ENCODE measurements around the gene PTK7. TPM values are rescaled to one million over a fixed set of nuclear protein-coding genes. Genes with fewer than 3 reads are reported as not detected.

Gene PTK7
- total and polyA plus RNA-seq, 2 of the 8 experiments (the other 6 are each of a cell fraction or from before 2014, with no cell fraction given), result 110 to 138 TPM

DNA sequence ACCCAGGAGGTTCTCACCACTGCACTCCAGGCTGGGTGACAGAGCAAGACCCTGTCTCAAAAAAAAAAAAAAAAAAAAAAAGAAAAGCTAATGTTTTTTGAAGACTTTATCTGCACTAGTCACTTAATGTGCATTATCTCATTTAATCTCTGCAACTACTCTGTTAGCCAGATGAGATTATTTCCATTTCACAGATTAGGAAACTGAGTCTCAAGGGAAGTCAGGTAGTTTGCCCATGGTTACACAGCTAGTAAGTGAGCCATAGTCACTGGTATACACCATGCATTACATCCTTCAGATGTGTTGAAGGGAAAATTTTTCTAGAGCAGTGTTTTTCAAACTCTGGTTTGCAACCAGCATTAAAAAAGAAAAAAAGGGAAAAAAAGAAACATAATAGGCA, 87.8 kb downstream of the PTK7 start:
- H4K5ac ChIP-seq (ENCODE audit: insufficient read length, low read depth, low read length), result no peak overlapping the region
- TF ChIP-seq TBP (IDR thresholded peaks at IDR 0.05; ENCODE audit: low read depth, low read length) (no peak), CTBP2 (IDR thresholded peaks at IDR 0.05; ENCODE audit: borderline replicate concordance, insufficient read depth, insufficient read length, low read length) (no peak), POLR2A (IDR thresholded peaks at IDR 0.05; ENCODE audit: control extremely low read depth in 1 of 2, low read depth in 2 of 2, low read length in 2 of 2) (no peak), JUN (IDR thresholded peaks at IDR 0.05; ENCODE audit: low read depth, low read length) (no peak), PHF8 (conservative IDR thresholded peaks at IDR 0.05; ENCODE audit: low read depth, low read length) (no peak), CHD1 (IDR thresholded peaks at IDR 0.05; ENCODE audit: low read depth, low read length) (no peak), ZNF274 (IDR thresholded peaks at IDR 0.05; ENCODE audit: borderline replicate concordance, extremely low read depth, low read length) (no peak), BRCA1 (IDR thresholded peaks at IDR 0.05; ENCODE audit: low read depth, low read length) (no peak), BACH1 (IDR thresholded peaks at IDR 0.05; ENCODE audit: low read length) (no peak), NRF1 (IDR thresholded peaks at IDR 0.05; ENCODE audit: low read depth, low read length) (no peak), SRF (IDR thresholded peaks at IDR 0.05; ENCODE audit: low read depth, low read length) (no peak), ASH2L (IDR thresholded peaks at IDR 0.05; ENCODE audit: low read length) (no peak)
- TF ChIP-seq, protein P1, sequence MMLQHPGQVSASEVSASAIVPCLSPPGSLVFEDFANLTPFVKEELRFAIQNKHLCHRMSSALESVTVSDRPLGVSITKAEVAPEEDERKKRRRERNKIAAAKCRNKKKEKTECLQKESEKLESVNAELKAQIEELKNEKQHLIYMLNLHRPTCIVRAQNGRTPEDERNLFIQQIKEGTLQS (IDR thresholded peaks at IDR 0.05; ENCODE audit: insufficient read depth, low read depth, low read length), result no peak
- TF ChIP-seq, protein P2, sequence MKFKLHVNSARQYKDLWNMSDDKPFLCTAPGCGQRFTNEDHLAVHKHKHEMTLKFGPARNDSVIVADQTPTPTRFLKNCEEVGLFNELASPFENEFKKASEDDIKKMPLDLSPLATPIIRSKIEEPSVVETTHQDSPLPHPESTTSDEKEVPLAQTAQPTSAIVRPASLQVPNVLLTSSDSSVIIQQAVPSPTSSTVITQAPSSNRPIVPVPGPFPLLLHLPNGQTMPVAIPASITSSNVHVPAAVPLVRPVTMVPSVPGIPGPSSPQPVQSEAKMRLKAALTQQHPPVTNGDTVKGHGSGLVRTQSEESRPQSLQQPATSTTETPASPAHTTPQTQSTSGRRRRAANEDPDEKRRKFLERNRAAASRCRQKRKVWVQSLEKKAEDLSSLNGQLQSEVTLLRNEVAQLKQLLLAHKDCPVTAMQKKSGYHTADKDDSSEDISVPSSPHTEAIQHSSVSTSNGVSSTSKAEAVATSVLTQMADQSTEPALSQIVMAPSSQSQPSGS (IDR thresholded peaks at IDR 0.05; ENCODE audit: low read length), result no peak

More for the DNA sequence above, 87.8 kb downstream of the PTK7 start:
- FAIRE-seq (no peak), DNase-seq (ENCODE audit: low read depth in 1 of 2, low spot score in 2 of 2) (no peak)
- H3K9me3 ChIP-seq (ENCODE audit: insufficient read depth in 2 of 2, low read depth in 1 of 2, low read length in 1 of 2), result no peaks in the 10 kb centered on the region
- H3K4me1 ChIP-seq (replicated peaks in 1 of 4; ENCODE audit: control insufficient read depth in 3 of 4, insufficient read depth in 4 of 4, low read length in 3 of 4), result no peaks in the 10 kb centered on the region
- no peak overlapping the region for H3K23ac ChIP-seq (ENCODE audit: insufficient read length)
- H3K79me2 ChIP-seq (ENCODE audit: control insufficient read depth in 1 of 2, insufficient read depth in 2 of 2, low read length in 2 of 2), result no peaks in the 10 kb centered on the region
- H3K4me3 ChIP-seq (ENCODE audit: extremely low read depth in 1 of 4, insufficient read depth in 2 of 4, low read depth in 3 of 4, low read length in 4 of 4), result no peak overlapping the region
- ChIA-PET POLR2A (ENCODE audit: partially characterized antibody) (interaction anchor here (0.6 kb wide), 1 partner anchor 363 kb away, joined by 3 read pairs; no protein-coding TSS in a partner anchor), CTCF (ENCODE audit: partially characterized antibody) (interaction anchor here (0.6 to 2.3 kb wide), 3 partner anchors 18 to 239 kb away, joined by 3 to 6 read pairs (median 4); no protein-coding TSS in a partner anchor)
- no peak overlapping the region for H3K14ac ChIP-seq (ENCODE audit: insufficient read length)
- no peak overlapping the region for H2BK20ac ChIP-seq (ENCODE audit: low read length)
- no peaks in the 10 kb centered on the region for H3K23me2 ChIP-seq (ENCODE audit: low read depth, low read length)
- H3K4ac ChIP-seq (replicated peaks; ENCODE audit: insufficient read length, low read depth, low read length), result no peak overlapping the region
- no peaks in the 10 kb centered on the region for H3K27me3 ChIP-seq (replicated peaks in 1 of 4; ENCODE audit: control insufficient read depth in 3 of 4, extremely low read depth in 1 of 4, insufficient read depth in 3 of 4, low read length in 3 of 4)
- no peak overlapping the region for H2BK12ac ChIP-seq (ENCODE audit: low read depth, low read length)
- H2AFZ ChIP-seq (ENCODE audit: low read length), result no peak overlapping the region
- H3K79me1 ChIP-seq (ENCODE audit: low read depth, low read length), result no peaks in the 10 kb centered on the region
- peaks cover 0 to 11% (median 4%) of the 10 kb centered on the region in 4 experiments; a peak in 2 of 8 replicates for H3K36me3 ChIP-seq (ENCODE audit: control insufficient read depth in 2 of 4, insufficient read depth in 4 of 4, low read length in 3 of 4)
- H3K27ac ChIP-seq (ENCODE audit: low read depth, low read length), result no peak overlapping the region
- H3K56ac ChIP-seq (replicated peaks; ENCODE audit: insufficient read length, low read depth, low read length), result no peak overlapping the region
- no peak overlapping the region for H2BK5ac ChIP-seq (ENCODE audit: low read depth, low read length)
- no peak overlapping the region for H3K18ac ChIP-seq (ENCODE audit: extremely low read depth, low read length)
- H3K9ac ChIP-seq (replicated peaks in 1 of 4; ENCODE audit: extremely low read depth in 1 of 4, low read depth in 3 of 4, low read length in 3 of 4), result no peak overlapping the region
- H3K4me2 ChIP-seq (ENCODE audit: insufficient read depth in 1 of 2, low read depth in 2 of 2, low read length in 2 of 2), result no peak overlapping the region
- H4K20me1 ChIP-seq (replicated peaks in 1 of 2; ENCODE audit: control insufficient read depth in 1 of 2, insufficient read depth in 2 of 2, low read length in 2 of 2), result peaks cover 0 to 3% of the 10 kb centered on the region in 2 experiments
- no peak overlapping the region for H2AK5ac ChIP-seq (ENCODE audit: low read depth, low read length)
- H2BK120ac ChIP-seq (replicated peaks; ENCODE audit: low read depth, low read length), result no peak overlapping the region
- no peak overlapping the region for H4K91ac ChIP-seq (replicated peaks; ENCODE audit: insufficient read length, low read length)
- no peak overlapping the region for H2BK15ac ChIP-seq (ENCODE audit: low read length)
- no peak overlapping the region for H4K8ac ChIP-seq (ENCODE audit: extremely low read depth, insufficient read depth, low read length)
